Measurements from ENCODE around the gene FBXL7. TPM values are rescaled to one million over a fixed set of nuclear protein-coding genes. Genes with fewer than 3 reads are reported as not detected.

Gene FBXL7
- total RNA-seq, 4 donors from 2014 or later: 5.7 to 47.4 (median 6.3) TPM

DNA sequence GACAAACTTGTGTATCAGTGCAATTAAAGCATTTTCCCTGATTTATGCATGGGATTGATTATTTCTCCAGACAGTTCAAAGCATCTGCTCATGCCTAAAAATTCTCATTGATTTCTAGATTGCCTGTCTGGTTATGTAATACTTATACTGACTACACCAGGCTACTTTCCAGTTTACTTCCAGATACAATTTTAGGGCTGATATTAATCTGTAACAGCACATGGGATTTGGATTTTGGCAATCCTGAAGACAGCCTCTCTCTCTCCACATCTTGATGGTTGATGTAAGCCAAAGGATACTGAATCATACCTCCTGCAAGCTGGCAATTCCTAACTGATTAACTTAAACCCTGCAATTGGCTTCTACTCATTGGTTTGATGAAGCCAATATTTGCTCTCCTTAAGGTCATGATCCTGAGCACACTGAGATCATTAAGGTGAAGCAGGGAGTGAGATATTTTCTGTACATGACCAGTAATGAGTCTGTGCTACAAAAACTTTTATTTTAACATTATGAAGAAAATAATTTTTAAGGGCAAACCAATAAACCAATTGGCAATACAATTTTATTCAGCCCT, 25.7 kb upstream of the FBXL7 start:
- DNase-seq: no peak
- H3K36me3 ChIP-seq: no peaks in the 10 kb centered on the region
- H3K4me1 ChIP-seq: no peaks in the 10 kb centered on the region
- intact Hi-C loops (cut with DNase I; ENCODE audit: low total_unique reads) (no loop called here), in situ Hi-C loops (cut with MboI; ENCODE audit: low pct_ligation_motif_present in 1 of 4, low pct_unique_long_range_greater_than_20kb in 1 of 4, low sequenced_read_pairs in 3 of 4) (no loop called here)
- no peak overlapping the region for H3K27ac ChIP-seq
- no peaks in the 10 kb centered on the region for H3K27me3 ChIP-seq
- H3K4me3 ChIP-seq: no peak overlapping the region
- no peak for TF ChIP-seq POLR2A (IDR thresholded peaks at IDR 0.05)
- no peaks in the 10 kb centered on the region for H3K9me3 ChIP-seq

DNA sequence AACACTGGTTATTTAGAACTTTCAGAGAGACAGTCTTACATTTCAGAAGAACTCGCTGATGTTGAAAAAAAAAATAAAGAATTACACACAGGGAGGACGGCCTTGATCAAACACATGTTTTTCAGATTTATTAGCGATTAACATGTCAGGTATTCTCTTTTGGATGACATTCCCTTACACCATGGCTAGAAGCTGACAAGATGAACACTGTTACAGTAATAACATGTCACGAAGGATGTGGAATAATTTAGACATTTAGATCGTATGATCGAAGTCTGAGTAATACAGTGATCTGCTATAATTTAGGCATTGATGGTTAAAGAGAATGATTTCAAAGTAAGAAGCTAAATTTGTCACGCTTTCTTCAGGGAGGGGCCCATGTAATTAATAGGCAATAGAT, 24.6 kb upstream of the FBXL7 start:
- no peak for TF ChIP-seq EP300 (IDR thresholded peaks at IDR 0.05; ENCODE audit: low read depth)
- no peak for TF ChIP-seq POLR2A (IDR thresholded peaks at IDR 0.05)
- TF ChIP-seq POLR2AphosphoS5 (IDR thresholded peaks at IDR 0.05): no peak
- TF ChIP-seq, protein P1, sequence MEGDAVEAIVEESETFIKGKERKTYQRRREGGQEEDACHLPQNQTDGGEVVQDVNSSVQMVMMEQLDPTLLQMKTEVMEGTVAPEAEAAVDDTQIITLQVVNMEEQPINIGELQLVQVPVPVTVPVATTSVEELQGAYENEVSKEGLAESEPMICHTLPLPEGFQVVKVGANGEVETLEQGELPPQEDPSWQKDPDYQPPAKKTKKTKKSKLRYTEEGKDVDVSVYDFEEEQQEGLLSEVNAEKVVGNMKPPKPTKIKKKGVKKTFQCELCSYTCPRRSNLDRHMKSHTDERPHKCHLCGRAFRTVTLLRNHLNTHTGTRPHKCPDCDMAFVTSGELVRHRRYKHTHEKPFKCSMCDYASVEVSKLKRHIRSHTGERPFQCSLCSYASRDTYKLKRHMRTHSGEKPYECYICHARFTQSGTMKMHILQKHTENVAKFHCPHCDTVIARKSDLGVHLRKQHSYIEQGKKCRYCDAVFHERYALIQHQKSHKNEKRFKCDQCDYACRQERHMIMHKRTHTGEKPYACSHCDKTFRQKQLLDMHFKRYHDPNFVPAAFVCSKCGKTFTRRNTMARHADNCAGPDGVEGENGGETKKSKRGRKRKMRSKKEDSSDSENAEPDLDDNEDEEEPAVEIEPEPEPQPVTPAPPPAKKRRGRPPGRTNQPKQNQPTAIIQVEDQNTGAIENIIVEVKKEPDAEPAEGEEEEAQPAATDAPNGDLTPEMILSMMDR (IDR thresholded peaks at IDR 0.05): no peak
- intact Hi-C loops (cut with DNase I; ENCODE audit: low total_unique reads) (no loop called here), in situ Hi-C loops (cut with MboI; ENCODE audit: low pct_ligation_motif_present in 1 of 4, low pct_unique_long_range_greater_than_20kb in 1 of 4, low sequenced_read_pairs in 3 of 4) (no loop called here)
- Histone ChIP-seq H3K27me3 (no peaks in the 10 kb centered on the region), H3K27ac (no peak overlapping the region), H3K36me3 (no peaks in the 10 kb centered on the region), H3K4me3 (no peak overlapping the region), H3K9me3 (no peaks in the 10 kb centered on the region), H3K4me1 (no peaks in the 10 kb centered on the region)
- DNase-seq: no peak
- 77 to 86% methylated on average over 7 of the region's 7 CpGs for WGBS, 2 donors (ENCODE audit: low coverage in 1 of 2)

DNA sequence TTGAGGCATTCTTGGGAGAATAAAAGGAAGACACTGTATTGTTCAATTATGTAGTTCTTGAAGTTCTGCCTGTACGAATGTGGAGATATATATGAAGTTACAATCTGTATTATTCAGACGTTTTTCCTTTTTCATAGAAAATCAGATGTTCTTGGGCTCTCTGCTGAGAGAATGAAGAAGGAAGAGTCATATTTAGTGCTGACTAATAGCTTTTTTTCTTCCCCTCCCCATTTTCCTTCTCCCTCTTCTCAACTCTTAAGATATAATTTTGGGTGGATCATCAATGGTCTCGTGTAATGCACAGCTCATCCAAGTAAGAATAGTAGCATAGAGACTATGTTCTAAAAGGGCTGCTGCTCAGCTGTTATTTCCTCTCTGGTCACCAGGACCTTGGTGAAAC, 23.0 kb upstream of the FBXL7 start:
- no peaks in the 10 kb centered on the region for H3K4me1 ChIP-seq
- intact Hi-C loops (cut with DNase I; ENCODE audit: low total_unique reads): no loop called here
- 84 to 91% methylated on average over 3 of the region's 3 CpGs for WGBS, 2 donors (ENCODE audit: low coverage in 1 of 2)
- no peaks in the 10 kb centered on the region for H3K9me3 ChIP-seq
- TF ChIP-seq POLR2A (IDR thresholded peaks at IDR 0.05) (no peak), POLR2AphosphoS5 (IDR thresholded peaks at IDR 0.05) (no peak), EP300 (IDR thresholded peaks at IDR 0.05; ENCODE audit: low read depth) (no peak)
- TF ChIP-seq, protein P1 (IDR thresholded peaks at IDR 0.05): no peak
- no peak for DNase-seq
- H3K36me3 ChIP-seq: no peaks in the 10 kb centered on the region
- no peaks in the 10 kb centered on the region for H3K27me3 ChIP-seq
- H3K27ac ChIP-seq: no peak overlapping the region
- no peak overlapping the region for H3K4me3 ChIP-seq
- in situ Hi-C loops (cut with MboI; ENCODE audit: low pct_ligation_motif_present in 1 of 4, low pct_unique_long_range_greater_than_20kb in 1 of 4, low sequenced_read_pairs in 3 of 4): no loop called here

DNA sequence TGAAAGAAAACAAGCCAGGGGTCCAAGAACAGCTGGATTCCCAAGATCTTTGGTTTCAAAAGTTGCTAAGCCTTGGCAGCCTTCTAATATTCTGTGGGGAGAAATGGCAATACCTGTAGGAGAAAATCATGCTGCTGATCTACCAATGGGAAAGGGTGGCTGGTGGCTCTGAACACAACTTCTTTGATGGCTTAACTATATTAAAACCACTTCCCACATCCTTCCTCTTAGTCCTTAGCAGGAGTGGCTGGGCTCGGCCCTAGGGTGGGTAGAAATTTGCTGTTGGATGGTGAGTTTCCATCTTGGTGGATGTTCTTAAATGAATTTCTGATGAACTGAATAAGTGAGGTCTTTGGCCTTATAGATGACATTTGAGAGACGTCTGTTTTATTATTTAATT, 19.5 kb upstream of the FBXL7 start:
- no peak for DNase-seq
- Histone ChIP-seq H3K36me3 (no peaks in the 10 kb centered on the region), H3K9me3 (no peaks in the 10 kb centered on the region), H3K4me1 (no peaks in the 10 kb centered on the region), H3K27me3 (no peaks in the 10 kb centered on the region), H3K4me3 (no peak overlapping the region), H3K27ac (no peak overlapping the region)
- TF ChIP-seq POLR2AphosphoS5 (IDR thresholded peaks at IDR 0.05) (no peak), POLR2A (IDR thresholded peaks at IDR 0.05) (no peak), EP300 (IDR thresholded peaks at IDR 0.05; ENCODE audit: low read depth) (no peak)
- TF ChIP-seq, protein P1 (IDR thresholded peaks at IDR 0.05): no peak
- in situ Hi-C loops (cut with MboI; ENCODE audit: low pct_ligation_motif_present in 1 of 4, low pct_unique_long_range_greater_than_20kb in 1 of 4, low sequenced_read_pairs in 3 of 4): no loop called here
- intact Hi-C loops (cut with DNase I; ENCODE audit: low total_unique reads): no loop called here
- 51 to 62% methylated on average over 2 of the region's 2 CpGs for WGBS, 2 donors (ENCODE audit: low coverage in 1 of 2)

All from transverse colon (tissue), 4 donors.